Mesothelial cell of epicardium (in vitro differentiated cells): ENCODE measurements around the gene GALNT15. TPM values are rescaled to one million over a fixed set of nuclear protein-coding genes. Genes with fewer than 3 reads are reported as not detected.

Experiments
- DNase-seq, 2 experiments: peaks; one replicate each; pipeline ENCODE4 v3.0.0; 2021; ENCODE audit warnings: low spot score in 2 of 2; ENCODE audit not compliant: unreplicated experiment in 2 of 2
- H3K27ac Mint-ChIP-seq: 2 replicates; pipeline ENCODE4 v1.8.0; 2021; ENCODE audit warnings: mixed read lengths
- H3K27me3 Mint-ChIP-seq: 2 replicates; pipeline ENCODE4 v1.8.0; 2021; ENCODE audit warnings: low read depth, mixed read lengths
- H3K36me3 Mint-ChIP-seq: 2 replicates; pipeline ENCODE4 v1.8.0; 2021; ENCODE audit warnings: mixed read lengths
- H3K4me1 Mint-ChIP-seq: 2 replicates; pipeline ENCODE4 v1.8.0; 2021; ENCODE audit warnings: mixed read lengths
- H3K4me3 Mint-ChIP-seq: 2 replicates; pipeline ENCODE4 v1.8.0; 2021; ENCODE audit warnings: mild to moderate bottlenecking, moderate library complexity, mixed read lengths
- H3K9me3 Mint-ChIP-seq: 2 replicates; pipeline ENCODE4 v1.8.0; 2021; ENCODE audit warnings: mixed read lengths
- CTCF ChIP-seq: fragments of 200-600 bp; sonication (generic); IDR thresholded peaks from one replicate; pipeline ENCODE4 v1.5.0; 2021; ENCODE audit warnings: antibody characterized with exemption; ENCODE audit not compliant: unreplicated experiment
- total RNA-seq: library from RNA; stranded (reverse); gene quantifications from 3 replicates; pipeline ENCODE4 v1.2.1, GENCODE V29; 2021

Gene GALNT15
- total RNA-seq, 1 donor from 2014 or later, result 0.07 TPM

GRCh38 chr3:16192176-16192811, 17.8 kb downstream of the GALNT15 start:
- no peak overlapping the region for H3K4me3 Mint-ChIP-seq
- H3K27ac Mint-ChIP-seq, result no peak overlapping the region
- H3K4me1 Mint-ChIP-seq, result peaks cover 5% of the 10 kb centered on the region
- no peaks in the 10 kb centered on the region for H3K9me3 Mint-ChIP-seq
- no peak for DNase-seq
- H3K27me3 Mint-ChIP-seq, result peaks cover 10% of the 10 kb centered on the region
- TF ChIP-seq CTCF, result no peak
- H3K36me3 Mint-ChIP-seq, result no peaks in the 10 kb centered on the region

DNA sequence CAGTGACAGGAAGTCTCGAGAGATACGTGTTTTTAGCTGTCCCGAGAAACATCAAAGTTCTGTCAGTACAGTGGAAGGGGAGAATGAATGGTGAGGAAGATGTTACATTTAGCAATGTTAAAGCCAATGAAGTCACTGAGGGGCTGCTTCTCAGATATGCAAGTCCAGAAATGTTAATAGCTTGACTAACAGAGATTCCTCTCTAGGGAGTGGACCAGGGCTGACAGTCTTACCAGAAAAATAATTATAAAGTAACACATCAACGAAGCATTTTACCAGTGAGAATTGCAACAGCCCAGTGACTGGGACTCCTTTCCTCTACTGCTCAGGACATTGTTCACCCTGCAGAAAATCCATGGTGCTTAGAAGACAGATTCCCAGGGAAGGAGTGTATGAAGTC, 23.9 kb downstream of the GALNT15 start:
- H3K4me3 Mint-ChIP-seq, result no peak overlapping the region
- no peak overlapping the region for H3K27ac Mint-ChIP-seq
- H3K36me3 Mint-ChIP-seq, result no peaks in the 10 kb centered on the region
- no peaks in the 10 kb centered on the region for H3K9me3 Mint-ChIP-seq
- no peak for DNase-seq
- TF ChIP-seq CTCF, result no peak
- peaks cover 4% of the 10 kb centered on the region for H3K27me3 Mint-ChIP-seq
- peaks cover 5% of the 10 kb centered on the region for H3K4me1 Mint-ChIP-seq

DNA sequence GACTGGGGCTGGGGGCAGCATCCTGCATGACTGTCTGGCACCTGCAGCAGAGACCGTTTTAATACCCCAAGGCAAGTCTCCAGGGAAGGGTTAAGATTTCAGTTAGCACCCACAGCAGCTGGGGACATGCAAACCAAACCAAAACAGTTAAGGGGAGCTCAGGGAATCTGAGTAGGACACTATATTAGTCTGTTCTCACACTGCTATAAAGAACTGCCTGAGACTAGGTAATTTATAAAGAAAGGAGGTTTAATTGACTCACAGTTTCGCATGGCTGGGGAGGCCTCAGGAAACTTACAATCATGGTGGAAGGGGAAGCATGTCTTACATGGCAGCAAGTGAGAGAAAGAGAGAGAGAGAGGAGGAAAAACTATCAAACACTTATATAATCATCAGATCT, 25.3 kb downstream of the GALNT15 start:
- Mint-ChIP-seq H3K36me3 (no peaks in the 10 kb centered on the region), H3K9me3 (no peaks in the 10 kb centered on the region), H3K27me3 (peaks cover 8% of the 10 kb centered on the region), H3K4me1 (peaks cover 8% of the 10 kb centered on the region), H3K27ac (no peak overlapping the region), H3K4me3 (no peak overlapping the region)
- TF ChIP-seq CTCF, result no peak
- DNase-seq, result no peak

- TF ChIP-seq CTCF, result no peak
- Mint-ChIP-seq H3K27ac (no peak overlapping the region), H3K4me1 (peaks cover 8% of the 10 kb centered on the region), H3K9me3 (no peaks in the 10 kb centered on the region), H3K36me3 (no peaks in the 10 kb centered on the region), H3K27me3 (peaks cover 10% of the 10 kb centered on the region), H3K4me3 (no peak overlapping the region)
- no peak for DNase-seq
Measured at GRCh38 chr3:16200411-16200810, 25.9 kb downstream of the GALNT15 start.

GRCh38 chr3:16203031-16203430, 28.6 kb downstream of the GALNT15 start:
- H3K4me1 Mint-ChIP-seq, result peaks cover 8% of the 10 kb centered on the region
- H3K27ac Mint-ChIP-seq, result no peak overlapping the region
- peaks cover 11% of the 10 kb centered on the region for H3K27me3 Mint-ChIP-seq
- no peak for DNase-seq
- no peaks in the 10 kb centered on the region for H3K36me3 Mint-ChIP-seq
- no peak overlapping the region for H3K4me3 Mint-ChIP-seq
- no peaks in the 10 kb centered on the region for H3K9me3 Mint-ChIP-seq
- no peak for TF ChIP-seq CTCF
